Nephron (organoid): ENCODE results near the gene NINJ1.

Experiments used
- H3K27ac Mint-ChIP-seq, 3 experiments: 2 replicates each; pipeline ENCODE4 v1.8.0; 2020; ENCODE audit warnings: mixed read lengths in 3 of 3, mild to moderate bottlenecking in 2 of 3, moderate library complexity in 1 of 3
- H3K27me3 Mint-ChIP-seq: 2 replicates; pipeline ENCODE4 v1.8.0; 2021; ENCODE audit warnings: low read depth, mild to moderate bottlenecking, moderate library complexity, mixed read lengths
- H3K36me3 Mint-ChIP-seq: 2 replicates; pipeline ENCODE4 v1.8.0; 2020; ENCODE audit warnings: low read depth, mixed read lengths
- H3K4me1 Mint-ChIP-seq: 2 replicates; pipeline ENCODE4 v1.8.0; 2020; ENCODE audit warnings: mixed read lengths
- H3K4me3 Mint-ChIP-seq, 3 experiments: 2 replicates each; pipeline ENCODE4 v1.8.0; 2020; ENCODE audit warnings: mild to moderate bottlenecking in 3 of 3, mixed read lengths in 3 of 3, moderate library complexity in 2 of 3
- H3K9me3 Mint-ChIP-seq: 2 replicates; pipeline ENCODE4 v1.8.0; 2020; ENCODE audit warnings: mixed read lengths
- TF ChIP-seq, protein P1 (sequence below), 3 experiments: fragments of 200-600 bp; sonication (generic); IDR thresholded peaks; one replicate each; pipeline ENCODE4 v1.5.0; 2021; ENCODE audit warnings: antibody characterized with exemption in 3 of 3; ENCODE audit not compliant: unreplicated experiment in 3 of 3

The NINJ1 gene

DNA sequence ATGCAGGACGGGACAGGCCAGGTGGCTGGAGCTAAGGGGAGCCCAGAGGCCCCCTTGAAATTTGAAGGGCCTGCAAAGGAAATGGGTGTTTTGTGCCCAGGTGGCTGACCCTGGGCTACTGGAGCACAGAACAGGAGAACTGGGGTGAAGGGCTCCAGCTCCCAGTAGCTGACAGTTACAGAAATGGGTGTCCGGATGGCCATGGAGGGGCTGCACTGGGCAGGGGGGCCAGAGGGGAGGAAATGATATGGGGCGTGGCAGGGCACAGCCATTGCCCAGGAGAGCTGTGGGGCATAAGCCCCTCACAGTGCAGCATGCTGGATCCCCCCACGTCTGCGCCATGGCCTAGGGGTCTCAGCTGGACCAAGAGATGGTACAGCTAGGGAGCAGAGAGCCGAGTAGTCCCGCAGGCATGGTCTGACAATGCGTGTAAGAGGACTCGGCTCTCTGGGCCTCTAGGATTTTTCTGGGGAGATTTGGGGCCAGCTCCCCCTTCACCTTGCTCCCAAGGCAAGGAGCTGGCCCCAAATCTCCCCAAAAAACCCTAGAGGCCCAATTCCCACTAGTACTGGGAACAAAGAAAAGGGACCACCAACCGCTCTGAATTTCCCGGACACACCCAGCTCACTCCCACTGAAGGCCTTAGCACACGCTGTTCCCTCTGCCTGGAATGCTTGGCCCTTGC lies 45.9 kb downstream of the NINJ1 start:
- Mint-ChIP-seq H3K9me3 (no peaks in the 10 kb centered on the region), H3K4me3 (no peak overlapping the region), H3K27ac (peak overlapping the region in 1 of 3 experiments; percentile 67), H3K27me3 (no peaks in the 10 kb centered on the region), H3K4me1 (peaks cover 24% of the 10 kb centered on the region), H3K36me3 (no peaks in the 10 kb centered on the region)
- TF ChIP-seq, protein P1, sequence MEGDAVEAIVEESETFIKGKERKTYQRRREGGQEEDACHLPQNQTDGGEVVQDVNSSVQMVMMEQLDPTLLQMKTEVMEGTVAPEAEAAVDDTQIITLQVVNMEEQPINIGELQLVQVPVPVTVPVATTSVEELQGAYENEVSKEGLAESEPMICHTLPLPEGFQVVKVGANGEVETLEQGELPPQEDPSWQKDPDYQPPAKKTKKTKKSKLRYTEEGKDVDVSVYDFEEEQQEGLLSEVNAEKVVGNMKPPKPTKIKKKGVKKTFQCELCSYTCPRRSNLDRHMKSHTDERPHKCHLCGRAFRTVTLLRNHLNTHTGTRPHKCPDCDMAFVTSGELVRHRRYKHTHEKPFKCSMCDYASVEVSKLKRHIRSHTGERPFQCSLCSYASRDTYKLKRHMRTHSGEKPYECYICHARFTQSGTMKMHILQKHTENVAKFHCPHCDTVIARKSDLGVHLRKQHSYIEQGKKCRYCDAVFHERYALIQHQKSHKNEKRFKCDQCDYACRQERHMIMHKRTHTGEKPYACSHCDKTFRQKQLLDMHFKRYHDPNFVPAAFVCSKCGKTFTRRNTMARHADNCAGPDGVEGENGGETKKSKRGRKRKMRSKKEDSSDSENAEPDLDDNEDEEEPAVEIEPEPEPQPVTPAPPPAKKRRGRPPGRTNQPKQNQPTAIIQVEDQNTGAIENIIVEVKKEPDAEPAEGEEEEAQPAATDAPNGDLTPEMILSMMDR (IDR thresholded peaks at IDR 0.05; ENCODE audit: unreplicated experiment in 3 of 3) = no peak

- no peak overlapping the region for H3K4me3 Mint-ChIP-seq
- no peak overlapping the region for H3K27ac Mint-ChIP-seq
- no peaks in the 10 kb centered on the region for H3K9me3 Mint-ChIP-seq
- H3K4me1 Mint-ChIP-seq = peaks cover 11% of the 10 kb centered on the region
- TF ChIP-seq, protein P1 (IDR thresholded peaks at IDR 0.05; ENCODE audit: unreplicated experiment in 3 of 3) = no peak
- H3K27me3 Mint-ChIP-seq = no peaks in the 10 kb centered on the region
- H3K36me3 Mint-ChIP-seq = no peaks in the 10 kb centered on the region
These were observed 47.4 kb downstream of the NINJ1 start for GRCh38 chr9:93086447-93087224.

DNA sequence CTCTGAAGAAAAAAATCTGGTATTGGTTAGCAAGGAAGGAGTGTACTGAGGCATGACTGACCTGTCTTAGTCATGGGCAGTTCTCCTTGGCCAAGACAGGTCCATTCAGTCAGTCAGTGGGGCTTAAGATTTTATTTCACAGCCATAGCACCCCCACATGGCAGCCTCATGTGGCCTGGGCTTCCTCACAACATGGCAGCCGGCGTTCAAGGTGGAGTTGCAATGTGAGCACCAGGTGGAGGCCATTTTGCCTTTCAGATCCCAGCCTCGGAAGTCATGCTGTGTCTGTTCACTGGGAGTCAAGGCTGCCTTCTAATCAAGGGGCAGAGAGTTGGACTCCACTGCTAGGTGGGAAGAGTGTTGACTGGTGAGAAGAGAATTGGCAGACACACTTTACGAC lies 48.4 kb downstream of the NINJ1 start:
- peaks cover 6% of the 10 kb centered on the region for H3K4me1 Mint-ChIP-seq
- TF ChIP-seq, protein P1 (IDR thresholded peaks at IDR 0.05; ENCODE audit: unreplicated experiment in 3 of 3) = no peak
- no peak overlapping the region for H3K27ac Mint-ChIP-seq
- H3K27me3 Mint-ChIP-seq = no peaks in the 10 kb centered on the region
- no peak overlapping the region for H3K4me3 Mint-ChIP-seq
- H3K36me3 Mint-ChIP-seq = no peaks in the 10 kb centered on the region
- no peaks in the 10 kb centered on the region for H3K9me3 Mint-ChIP-seq

DNA sequence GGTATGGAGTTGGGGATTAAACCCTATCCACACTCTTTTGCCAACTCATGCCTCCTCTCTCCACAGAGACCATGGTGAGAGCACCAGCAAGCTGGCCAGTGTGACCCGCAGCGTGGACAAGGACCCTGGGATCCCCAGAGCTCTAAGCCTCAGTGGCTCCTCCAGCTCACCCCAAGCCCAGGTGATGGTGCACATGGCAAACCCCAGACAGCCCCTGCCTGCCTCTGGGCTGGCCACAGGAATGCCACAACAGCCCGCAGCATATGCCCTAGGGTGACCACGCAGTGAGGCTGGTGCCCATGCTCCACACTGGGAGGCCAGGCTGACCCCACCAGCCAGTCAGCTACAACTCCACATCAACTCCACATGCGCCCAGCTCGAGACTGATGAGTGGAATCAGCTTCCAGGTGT lies 49.6 kb downstream of the NINJ1 start:
- TF ChIP-seq, protein P1 (IDR thresholded peaks at IDR 0.05; ENCODE audit: unreplicated experiment in 3 of 3) = no peak
- Mint-ChIP-seq H3K27ac (no peak overlapping the region), H3K27me3 (no peaks in the 10 kb centered on the region), H3K36me3 (no peaks in the 10 kb centered on the region), H3K9me3 (no peaks in the 10 kb centered on the region), H3K4me3 (no peak overlapping the region), H3K4me1 (peaks cover 6% of the 10 kb centered on the region)

GRCh38 chr9:93083592-93084470 lies 50.2 kb downstream of the NINJ1 start:
- Mint-ChIP-seq H3K4me3 (no peak overlapping the region), H3K9me3 (no peaks in the 10 kb centered on the region), H3K27me3 (no peaks in the 10 kb centered on the region), H3K36me3 (no peaks in the 10 kb centered on the region), H3K4me1 (peaks cover 6% of the 10 kb centered on the region), H3K27ac (peak overlapping the region in 2 of 3 experiments; percentile 46 to 49)
- TF ChIP-seq, protein P1 (IDR thresholded peaks at IDR 0.05; ENCODE audit: unreplicated experiment in 3 of 3) = no peak
